Smooth muscle cell (in vitro differentiated cells): Measurements from ENCODE around the gene PEX14. TPM values are rescaled to one million over a fixed set of nuclear protein-coding genes. Genes with fewer than 3 reads are reported as not detected.

ENCODE experiments used
- DNase-seq: peaks from one replicate; lab custom pipeline; 2025; ENCODE audit not compliant: unreplicated experiment; lab: John Stamatoyannopoulos, UW
- H2AFZ ChIP-seq: fragments of 200-600 bp; sonication (generic); 2 replicates; pipeline ENCODE4 v1.6.0; 2016; ENCODE audit warnings: antibody characterized with exemption, low read depth, mild to moderate bottlenecking
- H3F3A ChIP-seq: fragments of 200-600 bp; sonication (generic); 2 replicates; pipeline ENCODE4 v1.6.0; 2017; ENCODE audit warnings: antibody characterized with exemption, low read depth
- H3K27ac ChIP-seq: fragments of 200-600 bp; sonication (generic); 2 replicates; pipeline ENCODE4 v1.5.1; 2016; ENCODE audit warnings: low read depth, mild to moderate bottlenecking
- H3K27me3 ChIP-seq: fragments of 200-600 bp; sonication (generic); 2 replicates; pipeline ENCODE4 v1.6.1; 2016; ENCODE audit warnings: low read depth, mild to moderate bottlenecking
- H3K36me3 ChIP-seq: fragments of 200-600 bp; sonication (generic); 2 replicates; pipeline ENCODE4 v1.5.1; 2016; ENCODE audit warnings: low read depth
- H3K4me1 ChIP-seq: fragments of 200-600 bp; sonication (generic); 2 replicates; pipeline ENCODE4 v1.5.1; 2016; ENCODE audit warnings: low read depth
- H3K4me2 ChIP-seq: fragments of 200-600 bp; sonication (generic); 2 replicates; pipeline ENCODE4 v1.6.0; 2016; ENCODE audit warnings: mild to moderate bottlenecking
- H3K4me3 ChIP-seq: fragments of 200-600 bp; sonication (generic); 2 replicates; pipeline ENCODE4 v1.5.1; 2016; ENCODE audit warnings: mild to moderate bottlenecking
- H3K79me2 ChIP-seq: fragments of 200-600 bp; sonication (generic); 2 replicates; pipeline ENCODE4 v1.6.0; 2016; ENCODE audit warnings: low read depth, mild to moderate bottlenecking
- H3K9ac ChIP-seq: fragments of 200-600 bp; sonication (generic); 2 replicates; pipeline ENCODE4 v1.6.0; 2016; ENCODE audit warnings: low read depth
- H3K9me3 ChIP-seq: fragments of 200-600 bp; sonication (generic); replicated peaks from 2 replicates; pipeline ENCODE4 v1.5.1; 2016; ENCODE audit warnings: low read depth
- H4K20me1 ChIP-seq: fragments of 200-600 bp; sonication (generic); 2 replicates; pipeline ENCODE4 v1.6.0; 2016; ENCODE audit warnings: low read depth
- CTCF ChIP-seq: fragments of 200-600 bp; sonication (generic); IDR thresholded peaks from 2 replicates; pipeline ENCODE4 v1.5.1; 2017; ENCODE audit warnings: borderline replicate concordance, mild to moderate bottlenecking, antibody characterized with exemption; ENCODE audit not compliant: insufficient read depth, poor library complexity, severe bottlenecking
- WGBS: methylation state at CpG from one replicate; pipeline ENCODE4 v1.1.7; 2016; ENCODE audit warnings: low lambda C conversion rate; 5-methylcytosine and 5-hydroxymethylcytosine counted together
- polyA plus RNA-seq: library from polyadenylated mRNA; unstranded; fragments of >200 nt; fragmentation: Nextera tagmentation; extraction: Ambion mirVana; gene quantifications from 2 replicates; pipeline ENCODE4 v1.2.1, GENCODE V29; 2016
- small RNA-seq: library from RNA; depleted of rRNA; stranded (forward); fragments of <200 nt; gene quantifications from one replicate; pipeline ENCODE3, GENCODE V24; 2014
- total RNA-seq: library from RNA; depleted of rRNA; stranded (reverse); fragments of >200 nt; gene quantifications from 2 replicates; pipeline ENCODE4 v1.2.3, GENCODE V29; 2014

The PEX14 gene
- total and polyA plus RNA-seq, 2 experiments from 2014 or later, result 14.2 to 15.2 TPM

GRCh38 chr1:10678852-10679251 lies 204.1 kb downstream of the PEX14 start:
- H3F3A ChIP-seq, result no peaks in the 10 kb centered on the region
- no peak for TF ChIP-seq CTCF
- 89% methylated on average over 11 of the region's 11 CpGs for WGBS

GRCh38 chr1:10679496-10680220 lies 204.9 kb downstream of the PEX14 start:
- 50% methylated on average over 9 of the region's 9 CpGs for WGBS

More at GRCh38 chr1:10678852-10679251, 204.1 kb downstream of the PEX14 start:
- Histone ChIP-seq H3K4me1 (peaks cover 61% of the 10 kb centered on the region), H3K36me3 (no peaks in the 10 kb centered on the region), H3K9me3 (no peaks in the 10 kb centered on the region), H3K27me3 (no peaks in the 10 kb centered on the region), H3K27ac (no peak overlapping the region), H4K20me1 (no peaks in the 10 kb centered on the region), H3K4me2 (no peak overlapping the region), H3K4me3 (no peak overlapping the region), H2AFZ (no peak overlapping the region), H3K79me2 (no peaks in the 10 kb centered on the region), H3K9ac (no peak overlapping the region)
- no peak for DNase-seq

More at GRCh38 chr1:10679496-10680220, 204.9 kb downstream of the PEX14 start:
- no peak overlapping the region for H3K27ac ChIP-seq
- no peak overlapping the region for H3K4me3 ChIP-seq
- no peak overlapping the region for H2AFZ ChIP-seq
- no peaks in the 10 kb centered on the region for H3K36me3 ChIP-seq
- H3K79me2 ChIP-seq, result no peaks in the 10 kb centered on the region
- H3K27me3 ChIP-seq, result no peaks in the 10 kb centered on the region
- peaks cover 61% of the 10 kb centered on the region for H3K4me1 ChIP-seq
- DNase-seq, result no peak
- H4K20me1 ChIP-seq, result no peaks in the 10 kb centered on the region
- H3K9me3 ChIP-seq, result no peaks in the 10 kb centered on the region
- H3K4me2 ChIP-seq, result no peak overlapping the region
- no peaks in the 10 kb centered on the region for H3F3A ChIP-seq
- H3K9ac ChIP-seq, result no peak overlapping the region
- no peak for TF ChIP-seq CTCF

Small RNA genes lying within 50 kb of the gene (small RNA-seq; reads per million reads assigned to genes)
- gene RN7SL614P, result not detected

Other genes with a start within 250 kb of the PEX14 start
- 64.7 and 86.1 TPM in 2 replicates for gene PGD, start 75.9 kb upstream of the PEX14 start, total RNA-seq
- 117 and 118 TPM in 2 replicates for gene PGD, start 75.9 kb upstream of the PEX14 start, polyA plus RNA-seq
- gene CENPS, start 44.5 kb upstream of the PEX14 start, total RNA-seq, result 7.6 and 102 TPM in 2 replicates
- 15.3 and 16.3 TPM in 2 replicates for gene CENPS, start 44.5 kb upstream of the PEX14 start, polyA plus RNA-seq
- 1.0 TPM in 1 of 2 replicates, not detected in the other for gene CORT, start 24.9 kb upstream of the PEX14 start, total RNA-seq
- gene CORT, start 24.9 kb upstream of the PEX14 start, polyA plus RNA-seq, result 0.83 TPM in 1 of 2 replicates, not detected in the other
- 18.6 and 27.6 TPM in 2 replicates for gene DFFA, start 2.4 kb upstream of the PEX14 start, total RNA-seq
- 30.0 and 35.2 TPM in 2 replicates for gene DFFA, start 2.4 kb upstream of the PEX14 start, polyA plus RNA-seq